Measurements from ENCODE around the gene FOXD4L1.
"Not testable (repeated sequence)": the region's sequence is repeated elsewhere in the genome, so short reads cannot be mapped to it uniquely, and the experiment has no call there.

- not testable (repeated sequence) for TF ChIP-seq HOMEZ (CRISPR knock-in tag; IDR thresholded peaks at IDR 0.05); CAMTA2 (CRISPR knock-in tag; conservative IDR thresholded peaks at IDR 0.05); MYC (IDR thresholded peaks at IDR 0.05; ENCODE audit: low read depth, low read length); MYC (CRISPR knock-in tag; IDR thresholded peaks at IDR 0.05; ENCODE audit: borderline replicate concordance, low read depth); JUNB (CRISPR knock-in tag; conservative IDR thresholded peaks at IDR 0.05); SAFB2 (IDR thresholded peaks at IDR 0.05; ENCODE audit: borderline replicate concordance, low read depth, low read length, severe bottlenecking); TCF7L2 (IDR thresholded peaks at IDR 0.05; ENCODE audit: low read depth, low read length); ZBTB33 (CRISPR knock-in tag; IDR thresholded peaks at IDR 0.05); FOXP1 (CRISPR knock-in tag; IDR thresholded peaks at IDR 0.05); ZNF609 (CRISPR knock-in tag; IDR thresholded peaks at IDR 0.05; ENCODE audit: borderline replicate concordance)
- TF ChIP-seq POLR2G (IDR thresholded peaks at IDR 0.05; ENCODE audit: low read depth, low read length) (peak; percentile 82), POLR2A (conservative IDR thresholded peaks at IDR 0.05) (peak; percentile 62)
These were observed 42.9 kb downstream of the FOXD4L1 start for GRCh38 chr2:113541204-113541975.

Data from K562 (cell line).